Ammon's horn (tissue), 1 donor: Measurements from ENCODE around the gene CHST11.

ENCODE experiments used
- DNase-seq: peaks from one replicate; pipeline ENCODE4 v3.0.0-alpha.2; 2016; ENCODE audit warnings: low spot score

CHST11 gene

DNA sequence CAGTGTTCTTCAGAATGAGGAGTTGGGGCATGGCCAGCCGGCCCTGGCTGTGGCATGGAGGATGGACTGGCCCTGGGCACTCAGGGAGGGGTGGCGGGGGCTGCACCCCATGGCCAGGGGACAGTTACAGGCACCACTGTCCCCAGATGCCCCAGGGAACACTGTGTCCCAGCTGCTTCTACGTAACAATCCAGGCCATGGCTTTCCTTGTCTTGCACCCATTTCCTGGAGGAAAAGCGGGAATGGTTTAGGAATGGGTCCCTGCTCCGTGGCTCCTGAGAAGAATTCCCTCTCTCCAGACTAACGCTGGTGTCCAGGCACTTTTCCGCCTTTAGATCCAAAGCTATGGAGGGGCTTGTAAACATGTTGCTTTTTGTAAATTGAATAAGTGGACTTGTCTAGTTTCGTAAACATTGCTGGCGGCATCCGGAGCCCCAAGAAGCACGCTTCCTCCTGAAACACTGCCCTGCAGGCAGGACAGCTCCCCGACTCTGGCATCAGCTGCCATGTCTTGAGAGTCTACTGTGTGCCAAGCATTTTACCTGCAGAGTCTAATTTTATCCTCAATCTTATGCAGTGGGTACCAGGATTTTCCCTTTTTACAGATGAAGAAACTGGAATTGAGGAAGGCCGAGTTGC is 263.1 kb downstream of the CHST11 start:
- DNase-seq: no peak

DNA sequence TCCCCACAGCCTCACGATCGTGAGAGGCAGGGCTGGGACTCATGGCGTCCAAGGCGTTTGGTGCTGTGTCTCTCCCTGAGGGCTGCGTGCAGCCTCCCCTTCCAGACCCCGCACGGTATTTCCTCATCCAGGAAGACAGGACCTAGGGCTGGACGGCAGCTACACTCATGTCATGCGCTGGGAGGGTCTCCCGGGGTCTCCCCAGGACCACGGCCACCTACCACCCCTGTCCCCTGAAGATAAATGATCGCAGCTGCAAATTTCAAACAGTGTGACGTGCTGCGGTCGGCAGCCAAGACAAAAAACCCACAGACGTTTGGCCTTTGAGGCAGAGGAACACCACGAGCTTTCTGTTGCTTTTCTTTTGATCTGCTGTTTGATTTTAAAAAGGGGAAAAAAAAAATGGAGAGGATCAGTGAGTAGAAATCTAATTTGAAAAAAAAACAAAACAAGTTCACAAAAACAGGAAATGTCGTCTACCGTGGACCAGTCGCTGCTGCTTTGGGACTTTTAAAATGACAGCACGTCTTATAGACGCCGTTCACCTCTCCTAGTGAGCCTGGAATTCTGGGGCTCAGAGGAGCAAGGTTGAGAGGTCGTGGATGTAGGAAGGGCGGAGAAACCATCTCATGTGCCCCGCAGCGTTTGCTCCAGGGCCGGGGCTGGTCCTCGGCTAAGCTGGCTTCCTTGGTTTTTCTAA is 263.7 kb downstream of the CHST11 start:
- DNase-seq: peak; percentile 44

DNA sequence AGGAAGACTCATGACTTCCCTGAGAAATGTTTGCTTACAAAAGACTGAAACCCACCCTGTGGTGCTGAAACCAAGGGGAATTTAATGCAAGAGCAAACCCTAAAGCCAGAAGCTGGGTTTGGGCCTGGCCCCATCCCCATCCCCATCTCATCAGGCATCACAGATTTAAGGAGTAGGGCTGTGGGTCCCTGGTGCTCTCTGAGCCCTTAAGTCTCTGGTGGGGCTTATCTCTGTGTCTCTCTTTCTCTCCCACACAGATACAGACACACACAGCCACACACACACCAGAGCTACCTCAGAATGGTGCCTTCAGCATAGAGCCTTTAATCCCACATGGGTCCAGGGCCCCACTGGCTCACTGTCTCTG is 264.3 kb downstream of the CHST11 start:
- no peak for DNase-seq

DNA sequence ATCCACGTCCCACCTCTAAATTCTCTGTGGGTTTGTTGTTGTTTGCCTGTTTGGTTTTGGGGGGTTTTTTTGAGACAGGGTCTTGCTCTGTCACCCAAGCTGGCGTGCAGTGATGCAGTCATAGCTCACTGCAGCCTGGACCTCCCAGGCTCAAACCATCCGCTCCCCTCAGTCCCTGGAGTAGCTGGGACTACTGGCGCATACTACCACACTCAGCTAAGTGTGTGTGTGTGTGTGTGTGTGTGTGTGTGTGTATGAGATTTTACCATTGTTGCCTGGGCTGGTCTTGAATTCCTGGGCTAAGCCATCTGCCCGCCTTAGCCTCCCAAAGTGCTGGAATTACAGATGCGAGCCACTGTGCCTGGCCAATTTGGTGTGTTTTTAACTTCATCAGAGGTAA is 265.2 kb downstream of the CHST11 start:
- no peak for DNase-seq

DNA sequence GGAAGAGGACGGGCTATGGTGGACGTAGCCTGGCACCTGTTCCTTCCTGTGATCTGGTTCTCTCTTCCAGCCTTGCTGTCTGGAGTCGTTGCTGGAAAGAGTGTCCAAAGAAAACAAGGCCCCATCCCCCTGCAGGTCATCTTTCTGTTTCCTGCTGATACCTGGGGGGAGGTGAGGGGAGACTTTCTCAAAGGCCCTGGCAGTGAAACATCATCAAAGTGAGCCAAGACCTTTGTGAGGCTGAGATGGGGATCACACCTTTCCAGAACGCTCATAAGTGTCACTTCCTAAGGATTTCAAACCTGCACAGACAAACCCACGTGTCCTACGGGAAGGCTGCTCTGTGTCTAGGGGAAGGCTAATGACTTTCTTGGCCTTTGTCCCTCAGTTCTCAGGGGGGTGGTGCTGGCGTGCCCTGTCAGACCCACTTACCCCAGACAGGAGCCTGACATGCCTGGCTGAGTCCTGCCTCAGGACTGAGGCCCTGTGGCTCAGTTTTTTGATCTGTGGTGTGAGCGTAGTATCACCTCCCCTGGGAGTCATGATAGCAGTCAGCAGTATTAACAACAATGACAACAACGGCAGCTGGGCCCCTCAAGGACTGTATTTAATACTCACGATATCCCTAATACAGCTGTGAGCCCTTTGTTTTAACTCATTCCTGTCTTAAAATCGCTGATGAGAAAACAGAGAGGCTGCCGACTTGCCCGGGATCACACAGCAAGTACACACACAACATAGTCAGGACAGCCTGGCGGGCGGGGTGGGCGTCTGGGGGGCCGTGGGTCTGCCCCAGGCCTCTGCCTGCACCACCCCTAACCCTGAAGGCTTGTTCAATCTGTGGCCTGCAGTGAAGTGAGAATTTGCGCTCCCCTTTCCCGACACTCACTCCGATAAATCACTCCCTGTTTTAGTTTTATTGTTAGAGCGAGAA is 266.1 kb downstream of the CHST11 start:
- no peak for DNase-seq

DNA sequence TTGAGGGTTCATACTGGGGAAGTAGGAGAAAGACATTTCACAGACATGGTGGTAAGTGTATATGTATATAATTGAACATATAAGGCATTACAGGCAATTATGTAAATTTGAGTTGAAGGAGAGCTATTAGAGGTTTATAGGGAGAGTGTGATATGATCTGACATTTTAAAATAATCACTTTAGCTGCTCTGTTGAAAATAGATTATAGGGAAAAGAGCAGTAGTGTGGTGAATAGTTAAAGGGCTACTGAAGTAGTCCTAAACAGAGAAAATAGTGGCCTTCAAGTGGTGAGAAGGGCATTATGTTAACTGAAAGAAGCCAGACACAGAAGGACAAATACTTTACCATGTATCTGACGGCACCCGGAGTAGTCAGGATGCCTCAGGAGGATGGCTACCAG is 267.1 kb downstream of the CHST11 start:
- no peak for DNase-seq

DNA sequence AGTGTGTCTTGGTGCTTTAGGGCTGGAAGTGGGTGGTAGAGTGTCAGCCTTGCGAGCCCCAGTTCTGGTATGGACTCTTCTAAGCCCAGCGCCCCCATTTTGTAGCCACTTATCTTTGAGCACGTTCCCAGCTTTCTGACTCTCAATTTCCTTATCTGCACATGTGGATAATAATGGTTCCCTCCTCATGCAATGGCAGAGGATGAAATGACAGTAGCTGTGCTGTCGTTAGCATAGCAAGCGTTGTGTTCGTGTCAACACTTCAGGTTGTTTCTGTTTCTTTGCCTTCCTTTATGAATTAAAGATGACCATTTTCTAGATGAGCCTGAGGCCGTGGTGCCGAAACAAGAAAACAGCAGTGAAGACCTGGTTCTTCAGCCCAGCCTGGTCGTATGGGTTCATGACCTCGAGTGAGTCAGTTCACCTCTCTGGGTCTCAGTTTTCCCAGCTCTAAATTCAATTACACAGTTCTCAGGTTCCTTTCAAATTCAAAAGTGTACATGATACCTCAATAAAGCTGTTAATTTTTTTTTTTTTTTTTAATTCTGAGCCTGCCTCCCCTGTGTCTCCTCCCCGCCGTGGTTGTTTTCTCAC is 268.3 kb downstream of the CHST11 start:
- DNase-seq: no peak

DNA sequence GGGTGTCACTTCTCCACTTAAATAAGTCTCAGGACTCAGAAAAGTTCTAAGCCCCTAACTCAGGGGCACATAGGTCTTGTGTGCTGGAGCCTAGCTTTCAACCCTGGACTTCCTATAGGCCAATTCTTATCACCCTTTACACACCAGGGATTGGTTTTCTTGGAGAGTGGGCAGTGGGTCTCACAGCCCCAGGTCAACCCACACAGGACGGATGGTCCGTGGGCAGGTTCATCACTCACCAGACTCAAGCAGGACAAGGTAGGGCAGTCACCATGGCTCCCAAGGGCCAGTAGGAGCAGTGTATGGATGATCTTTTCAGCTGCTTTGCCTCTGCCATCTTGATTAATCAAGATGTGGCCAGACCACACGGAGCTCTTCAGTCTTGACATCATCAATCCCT is 268.9 kb downstream of the CHST11 start:
- no peak for DNase-seq

DNA sequence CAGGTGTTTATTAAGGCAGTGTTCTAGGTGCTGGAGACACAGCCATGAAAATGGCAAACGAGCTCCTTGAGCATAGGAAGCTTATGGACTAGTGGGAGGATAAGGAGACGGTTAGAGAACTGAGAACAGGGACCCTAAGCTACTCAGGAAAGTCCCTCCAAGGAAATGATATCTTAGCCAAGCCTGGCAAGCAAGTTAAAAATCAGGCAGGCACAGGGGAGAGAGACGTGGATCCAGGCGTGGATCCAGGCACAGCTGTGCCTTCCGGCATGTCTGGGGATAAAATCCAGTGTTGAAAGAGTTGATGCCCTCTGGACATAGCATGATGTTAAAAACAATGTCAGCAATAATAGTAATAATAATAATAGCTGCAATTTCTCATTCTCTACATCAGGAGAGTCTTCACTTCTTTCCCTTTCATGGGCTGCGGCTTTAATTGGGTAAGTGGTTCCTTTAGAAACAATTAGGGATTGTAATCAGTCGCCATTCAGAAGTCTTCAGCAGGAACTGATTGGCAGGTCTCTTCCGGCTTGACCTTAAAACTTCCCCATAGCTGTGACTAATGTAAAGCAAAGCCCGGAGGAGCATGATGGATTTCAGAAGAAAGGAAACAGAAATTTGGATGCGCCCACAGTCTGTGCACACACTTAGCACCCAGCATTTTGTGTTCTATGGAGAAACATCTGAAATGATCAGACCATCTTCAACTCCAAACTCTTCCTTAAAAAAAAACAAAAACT is 271.1 kb downstream of the CHST11 start:
- no peak for DNase-seq

DNA sequence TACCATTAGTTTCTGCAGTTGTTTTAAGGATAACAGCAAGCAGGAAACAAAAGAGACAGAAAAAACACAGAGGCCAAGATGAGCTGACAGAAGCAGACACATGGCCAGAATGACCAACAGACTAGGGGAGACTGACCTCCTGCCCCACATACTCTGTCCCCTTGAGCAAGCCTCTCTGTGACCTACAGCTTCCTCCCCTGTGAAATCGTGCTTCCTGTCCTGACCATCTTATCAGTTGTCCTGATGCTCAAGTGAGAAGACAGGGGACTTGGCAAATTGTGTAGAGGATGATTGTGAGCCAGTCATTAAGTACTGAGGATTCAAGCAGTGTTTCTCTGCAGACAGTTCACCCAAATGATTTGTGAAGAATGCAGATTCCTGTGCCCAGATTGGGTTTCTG is 272.3 kb downstream of the CHST11 start:
- DNase-seq: no peak

DNA sequence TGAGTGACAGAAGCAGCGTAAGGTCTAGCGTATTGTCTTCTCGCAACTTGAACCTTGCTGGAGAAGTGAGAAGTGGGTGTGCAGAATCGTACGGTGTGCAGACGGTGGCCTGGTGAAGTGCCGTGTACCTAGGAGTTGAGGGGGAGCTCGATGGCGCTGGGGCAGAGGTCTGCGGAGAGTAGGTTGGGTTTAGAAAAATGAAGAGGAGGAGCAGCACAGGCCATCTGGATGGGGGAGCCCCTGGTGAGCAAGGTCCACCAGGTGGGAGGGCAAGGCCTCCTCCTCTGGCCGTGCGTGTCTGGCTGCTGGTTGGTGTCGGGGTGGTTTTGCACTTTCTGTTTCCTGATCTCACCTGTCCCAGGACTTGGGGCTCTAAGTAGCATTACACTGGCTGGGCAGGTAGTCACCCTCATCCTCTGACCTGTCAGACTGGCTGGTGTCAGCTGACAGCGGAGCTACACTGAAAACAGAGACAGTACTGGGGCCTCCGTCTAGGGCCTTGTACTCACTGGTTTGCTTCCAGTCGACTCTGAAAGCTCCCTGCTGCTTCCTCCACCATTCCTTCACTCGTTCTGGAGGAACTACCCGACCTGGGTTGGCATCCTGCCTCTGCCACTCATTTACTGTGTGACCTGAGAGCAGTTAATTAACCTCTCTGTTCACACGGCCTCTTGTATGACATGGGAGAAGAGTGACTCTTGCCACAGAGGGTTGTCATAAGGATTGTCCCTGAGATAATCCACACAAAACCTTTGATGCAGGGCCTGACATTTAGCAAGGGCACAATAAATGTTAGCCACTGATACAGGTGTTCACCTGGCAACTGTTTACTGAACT is 273.1 kb downstream of the CHST11 start:
- DNase-seq: no peak

DNA sequence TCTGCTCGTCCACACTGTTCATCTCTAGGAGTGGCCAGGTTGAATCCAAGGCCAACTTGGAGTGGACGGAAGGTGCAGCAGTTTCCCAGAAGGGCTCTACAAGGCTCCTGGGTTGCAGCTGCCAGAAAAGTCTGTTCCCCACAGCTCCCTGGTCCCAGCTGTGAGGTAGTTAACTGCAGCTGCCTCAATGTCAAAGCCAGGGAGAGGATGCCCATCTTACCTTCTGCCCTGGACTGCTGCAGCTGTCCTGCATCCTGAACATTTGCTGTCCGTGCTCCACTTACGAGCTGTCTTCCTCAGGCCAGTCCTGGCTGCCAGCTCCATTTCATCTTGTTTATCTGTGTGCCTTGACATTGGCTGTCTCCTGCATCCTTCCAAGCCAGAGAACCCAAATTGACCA is 274.0 kb downstream of the CHST11 start:
- no peak for DNase-seq

DNA sequence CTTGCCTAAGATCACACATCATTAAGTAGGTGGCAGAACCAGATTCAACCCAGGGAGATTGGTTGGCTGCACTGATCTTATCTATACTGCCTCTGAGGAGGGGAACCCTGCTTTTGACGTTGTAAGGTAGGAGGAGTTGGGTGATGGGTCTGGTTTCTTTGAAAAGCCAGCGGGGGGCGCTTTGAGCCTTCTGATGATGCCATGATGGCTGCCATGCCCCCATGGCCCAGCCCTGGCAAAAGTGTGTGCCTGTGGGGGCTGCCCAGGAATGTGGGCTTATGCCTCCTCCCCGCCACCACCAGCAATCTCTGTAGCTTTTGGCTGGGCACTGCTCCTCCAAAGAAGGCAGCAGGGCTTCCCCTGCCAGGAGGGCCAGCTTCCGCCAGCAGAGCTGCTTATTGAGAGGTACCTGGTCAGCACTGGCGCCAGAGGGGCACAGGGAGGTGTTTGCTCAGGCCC is 277.0 kb downstream of the CHST11 start:
- no peak for DNase-seq

DNA sequence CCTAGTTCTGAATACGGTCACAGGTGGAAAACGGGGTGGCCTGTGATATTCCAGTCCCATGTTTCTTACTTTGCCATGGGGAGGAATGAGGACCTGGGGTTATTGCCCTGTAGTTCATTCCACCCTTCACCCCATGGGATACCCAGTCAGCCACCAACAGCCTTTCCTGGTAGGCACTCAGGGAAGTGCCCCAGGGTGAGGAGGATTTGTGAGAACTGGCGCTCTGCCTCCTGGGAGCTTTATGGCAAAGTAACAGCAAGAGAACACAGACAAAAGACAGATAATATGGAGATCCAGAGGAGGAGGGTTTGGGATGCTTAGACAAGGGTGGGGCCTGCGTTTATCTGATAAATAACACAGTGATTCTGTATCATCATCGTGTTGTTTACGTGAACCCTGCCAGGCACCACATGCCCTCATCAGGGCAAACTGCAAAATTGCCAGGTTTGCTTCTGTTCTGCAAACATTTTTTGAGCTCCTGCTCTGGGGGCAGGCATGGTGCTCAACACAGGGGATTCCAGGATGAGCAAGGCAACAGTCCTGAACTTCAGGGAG is 277.9 kb downstream of the CHST11 start:
- DNase-seq: no peak

DNA sequence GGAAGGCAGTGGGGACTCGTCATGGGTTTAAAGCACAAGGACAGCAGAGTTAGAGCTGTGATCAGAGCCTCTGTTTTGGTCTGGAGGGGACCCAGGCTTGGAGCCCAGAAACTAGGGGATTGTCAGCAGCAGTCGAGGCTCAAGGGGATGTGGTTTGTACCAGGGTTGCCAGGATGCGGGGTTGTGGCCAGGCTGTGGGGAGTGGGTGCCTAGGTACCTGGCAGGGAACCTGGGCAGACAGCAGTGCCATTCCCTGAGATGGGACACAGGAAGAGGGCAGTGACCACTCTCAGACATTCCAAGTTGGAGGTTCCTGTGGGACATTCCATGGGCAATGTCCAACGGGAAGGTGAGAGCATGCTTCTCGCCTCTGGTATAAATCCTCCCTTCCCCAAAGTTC is 279.1 kb downstream of the CHST11 start:
- DNase-seq: no peak

DNA sequence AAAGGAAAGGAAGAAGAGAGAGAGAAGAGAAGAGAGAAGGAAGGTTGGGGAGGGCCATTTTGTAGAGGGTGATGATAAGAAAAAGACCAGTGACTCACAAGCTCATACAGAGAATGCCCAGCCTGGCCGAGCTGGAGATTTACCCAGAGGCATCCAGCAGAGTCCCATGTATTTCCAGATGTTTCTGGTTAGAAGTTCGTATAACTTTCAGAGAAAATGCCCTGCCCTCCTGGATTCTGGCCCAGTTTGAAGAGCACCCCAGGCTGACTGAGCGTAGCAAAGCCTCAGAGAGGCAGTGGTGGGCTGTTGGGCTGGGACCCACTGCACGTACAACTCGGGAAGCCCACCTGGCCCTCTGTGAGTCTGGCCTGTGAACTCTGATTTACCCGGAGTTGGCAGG is 279.6 kb downstream of the CHST11 start:
- no peak for DNase-seq

DNA sequence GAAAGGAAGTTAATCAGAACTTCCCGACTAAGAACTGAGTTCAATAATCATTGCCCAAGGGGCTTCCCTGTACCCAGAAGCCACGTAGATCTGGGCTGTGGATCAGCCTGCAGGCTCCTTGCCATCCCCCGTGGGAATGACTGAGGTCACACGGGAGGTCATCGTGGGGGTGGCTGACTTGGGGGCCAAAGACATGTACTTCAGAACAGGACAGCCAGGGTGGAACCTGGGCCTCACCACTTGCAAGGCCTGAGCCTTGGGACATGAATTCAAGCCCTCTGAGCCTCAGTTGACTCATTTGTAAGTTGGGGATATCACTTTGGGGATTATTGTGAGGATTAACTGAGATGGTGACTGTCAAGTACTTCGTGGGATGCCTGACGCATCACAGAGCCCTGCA is 280.4 kb downstream of the CHST11 start:
- DNase-seq: no peak

DNA sequence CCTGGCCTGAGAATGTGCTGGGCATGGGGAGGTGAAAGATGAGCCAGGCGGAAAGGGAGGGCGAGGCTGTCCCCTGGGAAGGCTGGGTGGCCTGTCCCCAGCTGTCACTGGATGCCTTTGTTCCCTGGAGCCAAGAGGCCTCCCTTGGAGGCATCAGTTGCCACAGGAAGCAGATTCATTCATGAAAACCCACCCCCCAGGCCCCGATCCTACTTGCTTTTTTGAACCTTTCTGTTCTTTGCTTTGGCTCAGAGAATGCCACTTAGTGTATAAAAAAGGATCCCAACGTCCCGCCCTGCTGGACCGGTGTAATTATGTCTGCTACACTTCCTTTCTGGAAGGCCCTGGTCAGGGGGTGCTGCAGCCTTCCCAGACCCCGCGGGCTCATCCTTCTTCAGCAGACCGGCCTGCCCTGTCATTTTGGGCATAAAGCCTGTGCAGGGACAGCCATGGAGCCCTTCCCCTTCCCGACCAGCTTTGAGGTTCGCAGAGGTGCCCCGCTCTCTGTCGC is 281.1 kb downstream of the CHST11 start:
- DNase-seq: no peak

DNA sequence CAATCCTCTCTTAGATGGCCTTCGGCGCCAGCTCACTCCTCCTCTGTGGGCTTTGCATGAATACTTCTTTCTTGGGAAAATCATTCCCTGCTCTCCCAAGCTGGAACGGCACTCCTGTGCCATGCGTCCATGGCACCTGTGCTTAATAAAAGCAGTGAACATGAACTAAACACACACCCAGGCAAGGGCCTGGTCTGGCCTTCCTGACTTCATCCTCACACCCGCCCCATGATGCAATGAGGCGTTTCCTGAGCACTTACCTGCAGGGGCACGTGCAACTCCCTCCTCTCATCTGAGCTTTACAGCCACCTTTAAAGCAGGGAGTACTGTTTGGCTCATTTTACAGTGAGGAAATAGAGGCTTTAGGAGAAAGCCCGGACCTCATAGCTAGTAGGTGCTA is 281.6 kb downstream of the CHST11 start:
- no peak for DNase-seq
